ENCODE data around the gene F10.
A peak's percentile ranks its signal among the peaks of the same experiment; 100 is the strongest.

The F10 gene

DNA sequence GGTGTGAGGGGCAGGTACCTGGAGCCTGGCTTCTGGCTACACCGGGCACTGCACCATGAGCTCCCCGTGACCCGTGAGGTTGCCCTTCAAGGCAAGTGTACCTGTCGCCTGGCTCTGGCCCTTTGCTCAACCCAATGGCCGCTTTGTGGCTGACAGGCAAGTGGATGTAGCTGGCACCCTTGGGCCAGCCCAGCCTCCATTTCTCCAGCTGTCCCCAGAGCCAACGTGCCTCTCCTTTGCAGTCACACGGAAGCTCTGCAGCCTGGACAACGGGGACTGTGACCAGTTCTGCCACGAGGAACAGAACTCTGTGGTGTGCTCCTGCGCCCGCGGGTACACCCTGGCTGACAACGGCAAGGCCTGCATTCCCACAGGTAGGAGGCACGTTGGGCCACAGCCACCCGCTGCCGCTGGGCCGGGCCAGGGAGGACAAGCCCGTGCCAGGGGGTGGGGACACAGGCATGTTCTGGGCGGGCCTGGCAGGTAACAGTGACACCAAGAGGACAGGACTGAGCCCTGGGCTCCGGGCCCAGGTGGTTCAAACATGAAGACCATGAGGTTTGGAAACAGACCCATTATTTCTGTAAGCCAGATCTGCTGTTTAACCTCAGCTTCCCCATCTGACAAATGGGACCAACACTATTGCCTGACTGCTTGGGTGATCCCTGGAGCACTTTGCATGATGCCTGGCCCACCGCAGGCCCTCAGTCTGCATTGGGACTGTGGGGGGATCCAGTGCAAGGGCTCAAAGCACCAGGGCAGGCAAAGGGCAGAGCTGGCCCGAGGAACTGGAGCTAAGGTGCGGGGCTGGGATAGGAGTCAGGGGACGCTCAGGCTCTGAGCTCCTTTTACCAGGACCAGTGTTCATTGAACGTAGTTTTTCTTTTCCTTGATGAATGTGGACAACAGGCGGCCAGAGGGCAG is 18.3 kb downstream of the F10 start:
- Mint-ChIP-seq H3K4me3 (no peak overlapping the region), H3K27me3 (peaks cover 10 to 21% of the 10 kb centered on the region in 2 donors), H3K4me1 (peaks cover 0 to 3% of the 10 kb centered on the region in 2 donors), H3K9me3 (no peaks in the 10 kb centered on the region), H3K27ac (no peak overlapping the region), H3K36me3 (no peaks in the 10 kb centered on the region)
- no peak for DNase-seq
- ATAC-seq (replicated peaks): no peak

- ATAC-seq (replicated peaks): no peak
- Mint-ChIP-seq H3K27ac (no peak overlapping the region), H3K4me3 (no peak overlapping the region), H3K27me3 (peaks cover 12 to 21% of the 10 kb centered on the region in 2 donors), H3K4me1 (peaks cover 0 to 4% of the 10 kb centered on the region in 2 donors), H3K9me3 (no peaks in the 10 kb centered on the region), H3K36me3 (no peaks in the 10 kb centered on the region)
- DNase-seq: no peak
These were observed 19.0 kb downstream of the F10 start for GRCh38 chr13:113141601-113141970.

DNA sequence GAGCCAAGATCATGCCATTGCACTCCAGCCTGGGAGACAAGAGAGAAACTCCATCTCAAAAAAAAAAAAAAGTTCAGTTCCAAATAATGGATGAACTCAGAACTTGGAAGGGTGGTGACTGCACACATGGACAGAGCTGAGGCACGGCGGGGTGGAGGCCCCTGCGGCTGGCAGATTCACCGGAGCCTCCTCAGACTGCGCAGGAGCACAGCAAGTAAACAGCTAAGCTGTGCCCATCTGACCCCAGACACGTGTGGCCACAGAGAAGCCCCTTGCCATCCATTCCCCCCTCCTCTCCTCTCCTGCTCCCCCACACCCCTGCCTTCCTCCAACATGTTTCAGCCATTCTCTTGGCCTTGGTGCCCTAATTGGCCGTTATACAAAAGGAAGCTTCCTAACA is 20.3 kb downstream of the F10 start:
- Mint-ChIP-seq H3K4me1 (peaks cover 0 to 4% of the 10 kb centered on the region in 2 donors), H3K27me3 (peaks cover 17 to 27% of the 10 kb centered on the region in 2 donors), H3K36me3 (no peaks in the 10 kb centered on the region), H3K9me3 (no peaks in the 10 kb centered on the region), H3K4me3 (no peak overlapping the region), H3K27ac (peak overlapping the region; percentile 69)
- no peak for DNase-seq
- ATAC-seq (replicated peaks): no peak

DNA sequence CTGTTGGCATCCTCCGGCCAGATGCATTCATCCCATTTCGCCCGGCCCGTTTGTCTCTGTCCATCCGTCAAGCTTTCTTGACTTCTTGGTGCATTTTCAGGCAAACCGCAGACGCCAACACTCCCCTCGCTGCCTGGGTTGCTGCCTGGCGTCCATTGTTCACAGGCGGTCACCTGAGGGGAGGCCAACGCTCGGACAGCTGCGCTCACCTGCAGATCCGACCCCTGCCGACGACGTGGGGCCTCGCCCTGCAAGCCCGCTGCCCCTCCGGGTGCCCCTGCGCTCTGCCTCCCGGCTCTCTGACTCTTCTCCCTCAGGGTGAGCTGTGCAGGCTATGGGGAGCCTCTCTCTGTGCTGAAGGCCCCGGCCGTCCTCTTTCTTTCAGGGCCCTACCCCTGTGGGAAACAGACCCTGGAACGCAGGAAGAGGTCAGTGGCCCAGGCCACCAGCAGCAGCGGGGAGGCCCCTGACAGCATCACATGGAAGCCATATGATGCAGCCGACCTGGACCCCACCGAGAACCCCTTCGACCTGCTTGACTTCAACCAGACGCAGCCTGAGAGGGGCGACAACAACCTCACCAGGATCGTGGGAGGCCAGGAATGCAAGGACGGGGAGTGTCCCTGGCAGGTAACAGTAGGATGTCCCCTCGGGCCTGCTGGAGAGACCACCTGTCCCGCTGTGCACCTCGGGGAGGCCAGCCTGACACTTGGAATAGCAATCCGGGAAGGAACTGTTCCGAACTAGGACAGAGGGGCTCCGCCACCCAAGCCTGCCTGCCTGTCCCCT is 21.1 kb downstream of the F10 start:
- Mint-ChIP-seq H3K27ac (no peak overlapping the region), H3K4me1 (peaks cover 0 to 4% of the 10 kb centered on the region in 2 donors), H3K9me3 (no peaks in the 10 kb centered on the region), H3K27me3 (peaks cover 21 to 30% of the 10 kb centered on the region in 2 donors), H3K4me3 (no peak overlapping the region), H3K36me3 (no peaks in the 10 kb centered on the region)
- no peak for DNase-seq
- no peak for ATAC-seq (replicated peaks)

GRCh38 chr13:113144255-113144629 is 21.6 kb downstream of the F10 start:
- Mint-ChIP-seq H3K27ac (no peak overlapping the region), H3K9me3 (no peaks in the 10 kb centered on the region), H3K4me3 (no peak overlapping the region), H3K36me3 (no peaks in the 10 kb centered on the region), H3K4me1 (peaks cover 0 to 4% of the 10 kb centered on the region in 2 donors), H3K27me3 (peaks cover 26 to 30% of the 10 kb centered on the region in 2 donors)
- DNase-seq: no peak
- ATAC-seq (replicated peaks): no peak

DNA sequence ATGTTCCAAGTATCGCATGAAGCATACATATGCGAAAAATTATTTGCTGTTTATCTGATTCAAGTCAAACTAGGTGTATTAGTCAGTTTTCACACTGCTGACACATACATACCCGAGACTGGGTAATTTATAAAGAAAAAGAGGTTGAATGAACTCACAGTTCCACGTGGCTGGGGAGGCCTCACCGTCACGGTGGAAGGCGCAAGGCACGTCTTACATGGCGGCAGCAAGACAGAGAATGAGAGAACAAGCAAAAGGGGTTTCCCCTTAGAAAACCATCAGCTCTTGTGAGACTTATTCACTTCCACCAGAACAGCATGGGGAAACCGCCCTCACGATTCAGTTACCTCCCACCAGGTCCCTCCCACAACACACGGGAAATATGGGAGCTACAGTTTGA is 22.9 kb downstream of the F10 start:
- peaks cover 0 to 4% of the 10 kb centered on the region in 2 donors for H3K4me1 Mint-ChIP-seq
- no peaks in the 10 kb centered on the region for H3K9me3 Mint-ChIP-seq
- DNase-seq (no peak), ATAC-seq (replicated peaks) (no peak)
- H3K27me3 Mint-ChIP-seq: peaks cover 33 to 36% of the 10 kb centered on the region in 2 donors
- no peaks in the 10 kb centered on the region for H3K36me3 Mint-ChIP-seq
- no peak overlapping the region for H3K27ac Mint-ChIP-seq
- no peak overlapping the region for H3K4me3 Mint-ChIP-seq

GRCh38 chr13:113145911-113146598 is 23.5 kb downstream of the F10 start:
- H3K4me3 Mint-ChIP-seq: no peak overlapping the region
- H3K9me3 Mint-ChIP-seq: no peaks in the 10 kb centered on the region
- DNase-seq (no peak), ATAC-seq (replicated peaks) (no peak)
- H3K27ac Mint-ChIP-seq: no peak overlapping the region
- H3K36me3 Mint-ChIP-seq: peaks cover 0 to under 1% of the 10 kb centered on the region in 2 donors
- H3K27me3 Mint-ChIP-seq: peaks cover 37 to 40% of the 10 kb centered on the region in 2 donors
- H3K4me1 Mint-ChIP-seq: peaks cover 0 to 4% of the 10 kb centered on the region in 2 donors

DNA sequence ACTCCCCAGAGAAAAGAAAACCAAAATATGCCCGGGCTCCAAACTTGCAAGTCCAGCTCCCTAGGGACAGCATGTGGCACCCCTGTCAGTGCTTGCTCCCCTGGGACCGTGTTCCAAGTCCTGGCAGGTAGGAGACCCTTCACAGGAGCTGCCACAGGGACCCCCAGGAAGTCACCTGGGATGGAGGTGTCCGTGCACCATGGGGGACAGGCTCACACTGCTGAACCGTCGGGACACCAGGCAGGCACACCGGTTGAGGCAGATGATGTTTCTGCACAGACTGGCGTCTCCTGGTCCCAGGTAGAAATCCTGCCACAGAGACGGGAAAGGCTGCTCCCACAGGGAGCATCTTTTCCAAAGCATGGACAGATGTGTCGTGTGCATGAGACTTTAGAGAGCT is 24.2 kb downstream of the F10 start:
- H3K9me3 Mint-ChIP-seq: no peaks in the 10 kb centered on the region
- H3K36me3 Mint-ChIP-seq: peaks cover 0 to 2% of the 10 kb centered on the region in 2 donors
- no peak overlapping the region for H3K27ac Mint-ChIP-seq
- H3K4me3 Mint-ChIP-seq: no peak overlapping the region
- DNase-seq (no peak), ATAC-seq (replicated peaks) (no peak)
- peaks cover 43 to 44% of the 10 kb centered on the region in 2 donors for H3K27me3 Mint-ChIP-seq
- peaks cover 2 to 7% of the 10 kb centered on the region in 2 donors for H3K4me1 Mint-ChIP-seq

DNA sequence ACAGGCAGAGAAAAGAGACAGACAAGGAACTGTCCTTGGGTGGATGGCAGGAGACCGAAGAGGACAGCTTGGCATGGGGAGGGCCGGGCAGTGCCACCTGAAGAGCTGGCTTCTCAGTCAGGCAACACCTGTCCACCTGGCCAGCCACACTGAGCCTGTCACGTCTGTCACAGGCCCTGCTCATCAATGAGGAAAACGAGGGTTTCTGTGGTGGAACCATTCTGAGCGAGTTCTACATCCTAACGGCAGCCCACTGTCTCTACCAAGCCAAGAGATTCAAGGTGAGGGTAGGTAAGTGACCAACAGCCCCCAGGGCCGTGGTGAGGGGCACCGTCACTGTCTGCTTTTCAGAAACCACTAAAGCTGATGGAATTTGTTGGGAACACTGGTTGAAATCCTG is 24.6 kb downstream of the F10 start:
- H3K4me3 Mint-ChIP-seq: no peak overlapping the region
- DNase-seq: no peak
- ATAC-seq (replicated peaks): no peak
- peaks cover 46 to 47% of the 10 kb centered on the region in 2 donors for H3K27me3 Mint-ChIP-seq
- H3K27ac Mint-ChIP-seq: no peak overlapping the region
- peaks cover 0 to 2% of the 10 kb centered on the region in 2 donors for H3K36me3 Mint-ChIP-seq
- H3K4me1 Mint-ChIP-seq: peaks cover 7 to 10% of the 10 kb centered on the region in 2 donors
- no peaks in the 10 kb centered on the region for H3K9me3 Mint-ChIP-seq

DNA sequence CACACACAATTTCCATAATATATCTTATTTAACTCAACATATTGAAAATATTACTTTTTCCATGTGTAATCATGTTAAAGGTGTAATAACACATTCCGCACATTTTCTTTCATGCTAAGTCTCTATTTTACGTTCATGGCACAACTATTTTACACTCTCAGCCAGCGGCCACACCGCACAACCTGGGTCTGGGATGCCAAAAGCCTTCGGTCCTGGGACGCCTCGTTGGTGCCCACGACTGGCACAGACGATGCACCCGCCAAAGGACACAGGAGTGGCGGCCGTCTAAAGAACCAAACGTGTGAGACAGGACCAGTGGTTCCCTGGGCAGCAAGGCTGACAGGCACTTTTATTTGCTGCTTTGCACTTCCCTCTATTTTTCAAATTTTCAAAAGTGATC is 25.8 kb downstream of the F10 start:
- no peaks in the 10 kb centered on the region for H3K9me3 Mint-ChIP-seq
- peaks cover 54% of the 10 kb centered on the region in 2 donors for H3K27me3 Mint-ChIP-seq
- ATAC-seq (replicated peaks): no peak
- H3K4me3 Mint-ChIP-seq: no peak overlapping the region
- no peak for DNase-seq
- H3K4me1 Mint-ChIP-seq: peaks cover 17 to 19% of the 10 kb centered on the region in 2 donors
- H3K27ac Mint-ChIP-seq: no peak overlapping the region
- H3K36me3 Mint-ChIP-seq: peaks cover 0 to 2% of the 10 kb centered on the region in 2 donors

- H3K36me3 Mint-ChIP-seq: peaks cover 0 to 2% of the 10 kb centered on the region in 2 donors
- no peak for ATAC-seq (replicated peaks)
- no peak overlapping the region for H3K4me3 Mint-ChIP-seq
- no peak for DNase-seq
- peaks cover 54% of the 10 kb centered on the region in 2 donors for H3K27me3 Mint-ChIP-seq
- no peak overlapping the region for H3K27ac Mint-ChIP-seq
- no peaks in the 10 kb centered on the region for H3K9me3 Mint-ChIP-seq
- peaks cover 20 to 22% of the 10 kb centered on the region in 2 donors for H3K4me1 Mint-ChIP-seq
These were observed 26.4 kb downstream of the F10 start for GRCh38 chr13:113148940-113149503.

- DNase-seq (no peak), ATAC-seq (replicated peaks) (no peak)
- peaks cover 20 to 22% of the 10 kb centered on the region in 2 donors for H3K4me1 Mint-ChIP-seq
- H3K4me3 Mint-ChIP-seq: no peak overlapping the region
- no peaks in the 10 kb centered on the region for H3K9me3 Mint-ChIP-seq
- H3K27me3 Mint-ChIP-seq: peaks cover 54% of the 10 kb centered on the region in 2 donors
- no peak overlapping the region for H3K27ac Mint-ChIP-seq
- H3K36me3 Mint-ChIP-seq: peaks cover 0 to 2% of the 10 kb centered on the region in 2 donors
These were observed 27.3 kb downstream of the F10 start for GRCh38 chr13:113149711-113150549.
